SU-DHL-6 (cell line): Measurements from ENCODE around the gene ABHD8.

Experiments
- H2AFZ ChIP-seq: fragments of 200-600 bp; sonication (generic); 2 replicates; pipeline ENCODE4 v1.6.1; 2014; ENCODE audit warnings: low read depth, mild to moderate bottlenecking, moderate library complexity, mixed read lengths, antibody characterized with exemption, low read length; ENCODE audit not compliant: severe bottlenecking
- H3F3A ChIP-seq: fragments of 200-600 bp; shearing (Covaris generic); 2 replicates; pipeline ENCODE4 v1.6.0; 2016; ENCODE audit warnings: antibody characterized with exemption, mild to moderate bottlenecking; ENCODE audit not compliant: insufficient read depth
- H3K27ac ChIP-seq: fragments of 200-600 bp; sonication (generic); 2 replicates; pipeline ENCODE4 v1.5.1; 2016; ENCODE audit warnings: low read depth, mild to moderate bottlenecking, low read length, moderate library complexity, mixed read lengths
- H3K27me3 ChIP-seq: fragments of 200-600 bp; sonication (generic), shearing (Covaris generic); 2 replicates; pipeline ENCODE4 v1.6.0; 2014; ENCODE audit warnings: mild to moderate bottlenecking, low read length
- H3K36me3 ChIP-seq: fragments of 200-600 bp; sonication (generic); 2 replicates; pipeline ENCODE4 v1.6.1; 2014; ENCODE audit warnings: mild to moderate bottlenecking, low read length, mixed read lengths
- H3K4me2 ChIP-seq: fragments of 300-600, 200-600 bp; shearing (Covaris generic), sonication (generic); 2 replicates; pipeline ENCODE4 v1.6.0; 2014; ENCODE audit warnings: low read length, low read depth, mild to moderate bottlenecking; ENCODE audit not compliant: poor library complexity, severe bottlenecking
- H3K4me3 ChIP-seq: fragments of 200-600 bp; sonication (generic); 2 replicates; pipeline ENCODE4 v1.5.1; 2014; ENCODE audit warnings: antibody characterized with exemption, low read length, mild to moderate bottlenecking, mixed read lengths; ENCODE audit not compliant: insufficient read depth, poor library complexity, severe bottlenecking
- H3K79me2 ChIP-seq: fragments of 200-600 bp; sonication (generic); 2 replicates; pipeline ENCODE4 v1.6.1; 2014; ENCODE audit warnings: mild to moderate bottlenecking, low read length, moderate library complexity; ENCODE audit not compliant: insufficient read depth
- H3K9ac ChIP-seq: fragments of 200-600 bp; sonication (generic); 2 replicates; pipeline ENCODE4 v1.7.0; 2014; ENCODE audit warnings: mild to moderate bottlenecking, low read length
- H3K9me2 ChIP-seq: fragments of 200-600 bp; sonication (generic); replicated peaks from 2 replicates; pipeline ENCODE4 v1.6.1; 2014; ENCODE audit warnings: low read length; ENCODE audit not compliant: insufficient read depth
- H3K9me3 ChIP-seq: fragments of 200-600 bp; sonication (generic); 2 replicates; pipeline ENCODE4 v1.6.1; 2014; ENCODE audit warnings: low read length, mixed read lengths; ENCODE audit not compliant: insufficient read depth
- H4K20me1 ChIP-seq: fragments of 200-600 bp; sonication (generic); 2 replicates; pipeline ENCODE4 v1.6.1; 2014; ENCODE audit warnings: low read depth, mild to moderate bottlenecking, antibody characterized with exemption, low read length, moderate library complexity, mixed read lengths
- EZH2phosphoT487 ChIP-seq: fragments of 200-600 bp; sonication (generic), shearing (Covaris generic); conservative IDR thresholded peaks from 2 replicates; pipeline ENCODE4 v1.6.1; 2018; ENCODE audit warnings: mild to moderate bottlenecking, antibody characterized with exemption, low read length, moderate library complexity, mixed read lengths
- TF ChIP-seq, protein P1 (sequence below): fragments of 200-600 bp; sonication (generic); IDR thresholded peaks from one replicate; pipeline ENCODE4 v1.5.1; 2017; ENCODE audit warnings: antibody characterized with exemption, mild to moderate bottlenecking, low read length, moderate library complexity; ENCODE audit not compliant: insufficient read depth, poor library complexity, severe bottlenecking

The ABHD8 gene

DNA sequence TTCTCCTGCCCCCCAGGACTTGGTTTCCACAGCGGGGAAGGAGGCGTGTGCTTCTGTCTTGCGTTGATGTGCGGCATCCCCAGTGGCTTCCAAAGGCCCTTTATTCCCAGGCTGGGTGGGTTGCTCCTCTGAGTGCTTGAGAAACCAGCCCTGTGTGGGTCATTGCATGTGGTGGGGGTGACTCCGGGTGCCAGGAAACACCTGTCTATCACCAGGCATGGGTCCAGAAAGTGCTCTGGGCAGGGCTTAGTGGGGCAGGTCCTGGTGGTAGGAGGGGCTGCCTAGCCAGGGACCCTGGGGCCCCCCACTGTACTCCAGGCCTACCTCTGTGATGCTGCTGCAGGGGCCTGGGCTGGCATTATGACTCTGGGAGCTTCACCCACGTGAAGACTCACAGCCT lies 15.7 kb upstream of the ABHD8 start:
- H3K27ac ChIP-seq: no peak overlapping the region

DNA sequence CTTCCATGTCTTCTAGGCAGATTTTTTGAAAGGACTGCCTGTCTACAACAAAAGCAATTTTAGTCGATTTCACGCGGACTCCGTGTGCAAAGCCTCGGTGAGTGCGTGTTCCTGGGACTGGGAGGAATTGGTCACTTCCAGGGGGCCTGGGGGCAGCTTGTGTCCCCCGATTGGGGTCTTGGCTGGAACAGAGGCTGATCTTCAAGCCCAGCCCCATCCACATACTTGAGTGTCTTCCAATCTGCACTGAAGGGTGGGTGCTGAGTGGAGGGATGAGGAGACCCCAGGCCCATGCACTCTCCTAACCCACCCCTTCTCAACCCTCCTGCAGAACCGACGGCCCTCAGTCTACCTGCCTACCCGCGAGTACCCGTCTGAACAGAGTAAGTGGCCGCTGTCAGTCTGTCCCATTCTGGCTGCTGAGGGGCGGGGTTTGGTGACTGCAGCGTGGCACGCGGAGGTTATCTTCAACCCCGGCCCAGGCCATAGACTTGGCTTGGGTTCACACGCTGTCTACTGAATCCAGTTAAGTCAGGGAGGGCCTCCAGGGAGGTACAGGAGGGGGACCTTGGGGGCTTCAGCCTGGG lies 10.9 kb upstream of the ABHD8 start:
- Histone ChIP-seq H3K79me2 (peaks cover 34% of the 10 kb centered on the region), H3K27me3 (no peaks in the 10 kb centered on the region), H3K9me2 (no peaks in the 10 kb centered on the region), H4K20me1 (no peaks in the 10 kb centered on the region), H3K4me2 (no peak overlapping the region), H3K27ac (no peak overlapping the region), H2AFZ (no peak overlapping the region), H3K36me3 (no peaks in the 10 kb centered on the region), H3K9ac (no peak overlapping the region), H3F3A (no peaks in the 10 kb centered on the region), H3K4me3 (no peak overlapping the region), H3K9me3 (no peaks in the 10 kb centered on the region)
- TF ChIP-seq, protein P1, sequence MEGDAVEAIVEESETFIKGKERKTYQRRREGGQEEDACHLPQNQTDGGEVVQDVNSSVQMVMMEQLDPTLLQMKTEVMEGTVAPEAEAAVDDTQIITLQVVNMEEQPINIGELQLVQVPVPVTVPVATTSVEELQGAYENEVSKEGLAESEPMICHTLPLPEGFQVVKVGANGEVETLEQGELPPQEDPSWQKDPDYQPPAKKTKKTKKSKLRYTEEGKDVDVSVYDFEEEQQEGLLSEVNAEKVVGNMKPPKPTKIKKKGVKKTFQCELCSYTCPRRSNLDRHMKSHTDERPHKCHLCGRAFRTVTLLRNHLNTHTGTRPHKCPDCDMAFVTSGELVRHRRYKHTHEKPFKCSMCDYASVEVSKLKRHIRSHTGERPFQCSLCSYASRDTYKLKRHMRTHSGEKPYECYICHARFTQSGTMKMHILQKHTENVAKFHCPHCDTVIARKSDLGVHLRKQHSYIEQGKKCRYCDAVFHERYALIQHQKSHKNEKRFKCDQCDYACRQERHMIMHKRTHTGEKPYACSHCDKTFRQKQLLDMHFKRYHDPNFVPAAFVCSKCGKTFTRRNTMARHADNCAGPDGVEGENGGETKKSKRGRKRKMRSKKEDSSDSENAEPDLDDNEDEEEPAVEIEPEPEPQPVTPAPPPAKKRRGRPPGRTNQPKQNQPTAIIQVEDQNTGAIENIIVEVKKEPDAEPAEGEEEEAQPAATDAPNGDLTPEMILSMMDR: no peak
- no peak for TF ChIP-seq EZH2phosphoT487

More for the DNA sequence above, 15.7 kb upstream of the ABHD8 start:
- no peaks in the 10 kb centered on the region for H3K9me3 ChIP-seq
- H3K9me2 ChIP-seq: no peaks in the 10 kb centered on the region
- no peak for TF ChIP-seq EZH2phosphoT487
- TF ChIP-seq, protein P1: no peak
- no peak overlapping the region for H3K4me3 ChIP-seq
- H3K79me2 ChIP-seq: no peaks in the 10 kb centered on the region
- no peaks in the 10 kb centered on the region for H3K36me3 ChIP-seq
- no peak overlapping the region for H2AFZ ChIP-seq
- no peak overlapping the region for H3K4me2 ChIP-seq
- H3F3A ChIP-seq: no peaks in the 10 kb centered on the region
- H3K27me3 ChIP-seq: no peaks in the 10 kb centered on the region
- no peaks in the 10 kb centered on the region for H4K20me1 ChIP-seq
- H3K9ac ChIP-seq: no peak overlapping the region

DNA sequence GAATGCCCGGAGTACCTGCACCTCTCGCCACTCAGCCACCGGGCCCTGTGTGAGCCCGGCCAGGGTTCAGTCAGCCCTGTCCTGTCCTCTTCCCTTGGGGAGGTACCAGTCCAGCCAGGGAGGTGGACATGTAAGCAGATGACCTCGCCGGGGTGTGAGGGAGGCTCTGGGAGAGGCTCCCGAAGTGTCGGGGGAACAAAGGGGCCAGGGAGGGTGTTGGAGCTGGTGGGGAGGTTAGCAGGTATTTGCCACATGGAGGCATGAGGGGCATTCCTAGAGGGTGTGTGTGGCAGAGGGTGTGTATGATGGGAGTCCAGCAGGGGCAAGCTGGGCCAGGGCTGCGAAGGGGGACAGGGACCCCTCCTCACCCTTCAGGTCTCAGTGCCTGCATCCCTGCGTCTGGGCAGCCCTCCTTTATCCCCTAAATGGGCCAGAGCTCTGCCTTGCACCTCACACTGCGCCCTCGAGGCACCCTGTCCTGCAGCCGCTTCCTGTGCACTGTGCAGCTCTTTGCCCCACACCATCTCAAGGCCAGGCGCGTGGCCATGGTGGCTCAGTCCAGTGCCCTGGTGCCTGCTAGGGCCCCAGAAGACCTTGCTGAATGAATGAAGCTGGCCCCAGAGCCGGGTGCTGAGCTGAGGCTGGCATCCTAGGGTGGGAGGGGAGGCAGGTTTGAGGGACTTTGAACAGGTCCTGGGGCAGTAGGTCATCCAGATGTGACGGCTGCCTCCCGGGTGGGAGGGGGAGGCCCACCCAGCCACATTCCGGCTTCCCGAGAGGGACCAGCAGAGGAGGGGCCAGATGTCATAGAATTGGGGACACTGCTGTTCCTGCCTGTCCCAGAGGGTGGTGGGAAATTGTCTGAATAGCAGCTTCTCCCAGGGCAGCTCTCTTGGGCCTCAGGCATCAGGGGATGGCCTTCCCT lies 9.2 kb upstream of the ABHD8 start:
- H4K20me1 ChIP-seq: no peaks in the 10 kb centered on the region
- H3K27me3 ChIP-seq: no peaks in the 10 kb centered on the region
- no peaks in the 10 kb centered on the region for H3K36me3 ChIP-seq
- TF ChIP-seq, protein P1: no peak
- no peak for TF ChIP-seq EZH2phosphoT487
- H3K9ac ChIP-seq: no peak overlapping the region
- H3K9me3 ChIP-seq: no peaks in the 10 kb centered on the region
- no peaks in the 10 kb centered on the region for H3K9me2 ChIP-seq
- H3K27ac ChIP-seq: no peak overlapping the region
- H3K4me2 ChIP-seq: no peak overlapping the region
- no peak overlapping the region for H3K4me3 ChIP-seq
- H3K79me2 ChIP-seq: peaks cover 34% of the 10 kb centered on the region
- H2AFZ ChIP-seq: no peak overlapping the region
- H3F3A ChIP-seq: no peaks in the 10 kb centered on the region
